ENCODE results near the gene JSRP1. TPM values are rescaled to one million over a fixed set of nuclear protein-coding genes. Genes with fewer than 3 reads are reported as not detected.

JSRP1 gene
- total RNA-seq, 1 donor from 2014 or later: 0.36 TPM

DNA sequence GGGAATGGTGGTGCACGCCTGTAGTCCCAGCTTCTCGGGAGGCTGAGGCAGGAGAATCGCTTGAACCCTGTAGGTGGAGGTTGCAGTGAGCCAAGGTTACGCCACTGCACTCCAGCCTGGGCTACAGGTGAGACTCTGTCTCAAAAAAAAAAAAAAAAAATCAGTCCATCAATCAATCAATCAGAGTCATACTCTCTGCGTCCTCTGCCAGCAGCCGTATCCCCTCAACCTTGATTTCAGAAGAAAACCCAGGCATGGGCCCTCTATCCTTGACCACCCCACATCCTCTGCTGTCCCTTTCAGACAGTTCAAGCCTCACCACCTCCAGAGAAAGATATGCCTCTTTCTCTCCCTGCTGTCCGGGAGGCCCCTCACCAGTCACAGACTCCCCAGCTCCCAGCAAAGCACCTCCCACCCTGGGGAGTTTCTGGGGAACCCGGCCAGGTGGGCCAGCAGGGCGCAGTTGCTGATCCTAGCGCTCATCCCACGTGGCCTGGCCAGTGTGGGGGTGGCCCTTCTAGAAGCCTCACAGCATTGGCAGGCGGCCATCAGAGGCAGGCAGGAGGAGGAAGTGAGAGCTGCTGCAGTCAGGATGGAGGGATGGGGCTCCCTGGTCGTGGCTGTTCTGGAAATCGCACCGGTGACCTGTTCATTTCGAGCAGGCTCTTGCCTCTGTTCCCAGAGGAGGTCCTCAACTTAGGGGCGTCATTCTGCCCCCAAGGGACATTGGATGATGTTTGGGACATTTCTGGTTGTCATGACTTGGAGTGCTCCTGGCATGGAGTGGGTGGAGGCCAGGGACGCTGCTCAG lies 10.2 kb upstream of the JSRP1 start:
- TF ChIP-seq, protein P1, sequence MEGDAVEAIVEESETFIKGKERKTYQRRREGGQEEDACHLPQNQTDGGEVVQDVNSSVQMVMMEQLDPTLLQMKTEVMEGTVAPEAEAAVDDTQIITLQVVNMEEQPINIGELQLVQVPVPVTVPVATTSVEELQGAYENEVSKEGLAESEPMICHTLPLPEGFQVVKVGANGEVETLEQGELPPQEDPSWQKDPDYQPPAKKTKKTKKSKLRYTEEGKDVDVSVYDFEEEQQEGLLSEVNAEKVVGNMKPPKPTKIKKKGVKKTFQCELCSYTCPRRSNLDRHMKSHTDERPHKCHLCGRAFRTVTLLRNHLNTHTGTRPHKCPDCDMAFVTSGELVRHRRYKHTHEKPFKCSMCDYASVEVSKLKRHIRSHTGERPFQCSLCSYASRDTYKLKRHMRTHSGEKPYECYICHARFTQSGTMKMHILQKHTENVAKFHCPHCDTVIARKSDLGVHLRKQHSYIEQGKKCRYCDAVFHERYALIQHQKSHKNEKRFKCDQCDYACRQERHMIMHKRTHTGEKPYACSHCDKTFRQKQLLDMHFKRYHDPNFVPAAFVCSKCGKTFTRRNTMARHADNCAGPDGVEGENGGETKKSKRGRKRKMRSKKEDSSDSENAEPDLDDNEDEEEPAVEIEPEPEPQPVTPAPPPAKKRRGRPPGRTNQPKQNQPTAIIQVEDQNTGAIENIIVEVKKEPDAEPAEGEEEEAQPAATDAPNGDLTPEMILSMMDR (IDR thresholded peaks at IDR 0.05; ENCODE audit: borderline replicate concordance): no peak
- DNase-seq: peak; percentile 89

DNA sequence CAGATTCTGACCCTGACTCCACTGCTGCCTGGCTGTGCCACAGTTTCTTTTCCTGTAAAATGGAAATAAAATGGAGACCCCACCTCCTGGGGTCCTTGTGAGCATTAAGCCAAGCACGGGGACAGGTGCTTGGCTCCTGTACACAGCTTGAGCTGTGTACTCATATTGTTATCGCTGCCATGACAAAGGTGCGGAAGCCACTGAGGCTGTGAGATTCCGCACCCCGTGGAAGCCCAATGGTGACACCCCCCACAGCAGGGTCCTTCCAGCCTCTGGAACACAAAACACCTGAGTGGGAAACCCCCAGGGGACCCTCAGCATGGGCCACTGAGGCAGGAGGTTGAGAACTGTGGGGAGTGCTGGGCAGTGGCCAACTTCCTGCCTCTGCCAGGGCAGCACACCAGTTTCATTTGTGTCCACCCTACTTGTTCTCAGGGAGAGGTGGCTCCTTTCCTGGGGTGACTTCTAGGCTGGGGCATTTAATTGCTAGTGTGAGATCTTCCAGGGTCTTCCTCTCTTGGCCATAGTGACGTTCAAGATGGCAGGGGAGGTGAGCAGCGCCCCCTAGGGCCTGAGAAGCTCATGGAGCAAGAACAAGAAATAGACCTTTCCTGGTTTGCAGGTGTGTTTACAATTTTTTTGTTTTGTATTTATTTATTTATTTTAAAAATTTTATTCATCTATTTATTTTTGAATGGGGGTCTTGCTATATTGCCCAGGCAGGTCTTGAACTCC lies 5.4 kb upstream of the JSRP1 start:
- TF ChIP-seq, protein P1 (IDR thresholded peaks at IDR 0.05; ENCODE audit: borderline replicate concordance): peak; percentile 65
- no peaks in the 10 kb centered on the region for H3K36me3 ChIP-seq
- no peaks in the 10 kb centered on the region for H3K9me3 ChIP-seq (replicated peaks)
- H3K4me1 ChIP-seq: peaks cover 4% of the 10 kb centered on the region
- intact Hi-C loops (cut with micrococcal nuclease): no loop called here
- H3K27ac ChIP-seq (replicated peaks): no peak overlapping the region
- H3K27me3 ChIP-seq (ENCODE audit: low read depth): no peaks in the 10 kb centered on the region
- no peak overlapping the region for H3K4me3 ChIP-seq
- no peak for DNase-seq

More for the DNA sequence above, 10.2 kb upstream of the JSRP1 start:
- Histone ChIP-seq H3K27me3 (ENCODE audit: low read depth) (no peaks in the 10 kb centered on the region), H3K36me3 (peaks cover 4% of the 10 kb centered on the region), H3K27ac (replicated peaks) (peak overlapping the region; percentile 34), H3K4me1 (peaks cover 33% of the 10 kb centered on the region), H3K4me3 (no peak overlapping the region), H3K9me3 (replicated peaks) (no peaks in the 10 kb centered on the region)
- intact Hi-C loops (cut with micrococcal nuclease): no loop called here

DNA sequence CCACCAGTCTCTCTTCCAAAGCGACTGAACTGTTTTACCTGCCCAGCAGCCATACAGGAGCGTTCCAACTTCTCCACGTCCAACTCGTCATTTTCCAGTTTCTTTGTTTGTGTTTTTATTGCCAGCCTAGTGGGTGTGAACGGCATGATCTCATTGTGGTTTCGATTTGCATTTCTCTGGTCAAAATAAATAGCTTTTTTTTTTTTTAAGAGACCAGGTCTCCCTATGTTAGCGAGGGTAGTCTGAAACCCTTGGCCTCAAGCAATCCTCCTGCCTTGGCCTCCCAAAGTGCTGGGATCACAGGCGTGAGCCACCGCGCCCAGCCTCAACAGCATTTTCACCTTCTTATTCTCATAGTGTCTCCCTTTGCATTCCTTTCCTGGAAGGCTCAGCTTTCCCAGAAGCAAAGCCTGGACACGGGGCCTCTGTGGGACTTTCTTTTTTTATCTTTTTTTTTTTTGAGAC lies 4.2 kb upstream of the JSRP1 start:
- DNase-seq: no peak
- intact Hi-C loops (cut with micrococcal nuclease): no loop called here
- TF ChIP-seq, protein P1 (IDR thresholded peaks at IDR 0.05; ENCODE audit: borderline replicate concordance): no peak
- Histone ChIP-seq H3K27ac (replicated peaks) (no peak overlapping the region), H3K9me3 (replicated peaks) (no peaks in the 10 kb centered on the region), H3K4me3 (no peak overlapping the region), H3K27me3 (ENCODE audit: low read depth) (peaks cover 8% of the 10 kb centered on the region), H3K4me1 (no peaks in the 10 kb centered on the region), H3K36me3 (no peaks in the 10 kb centered on the region)

DNA sequence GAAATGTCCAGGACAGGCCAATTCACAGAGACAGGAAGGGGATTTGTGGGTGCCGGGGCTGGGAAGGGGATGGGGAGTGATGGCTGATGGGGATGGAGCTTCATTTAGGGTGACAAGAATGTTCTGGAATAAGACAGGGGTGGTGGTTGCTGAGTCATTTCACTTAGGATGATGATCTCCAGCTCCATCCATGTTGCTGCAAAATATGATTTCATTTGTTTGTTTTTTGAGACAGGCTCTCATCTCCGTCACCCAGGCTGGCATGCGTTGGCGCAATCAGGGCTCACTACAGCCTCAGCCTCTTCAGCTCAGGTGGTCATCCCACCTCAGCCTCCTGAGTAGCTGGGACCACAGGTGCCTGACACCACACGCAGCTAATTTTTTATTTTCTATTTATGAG lies 3.1 kb upstream of the JSRP1 start:
- TF ChIP-seq, protein P1 (IDR thresholded peaks at IDR 0.05; ENCODE audit: borderline replicate concordance): no peak
- Histone ChIP-seq H3K27ac (replicated peaks) (no peak overlapping the region), H3K36me3 (no peaks in the 10 kb centered on the region), H3K9me3 (replicated peaks) (no peaks in the 10 kb centered on the region), H3K4me1 (no peaks in the 10 kb centered on the region), H3K27me3 (ENCODE audit: low read depth) (peaks cover 18% of the 10 kb centered on the region), H3K4me3 (no peak overlapping the region)
- intact Hi-C loops (cut with micrococcal nuclease): no loop called here
- DNase-seq: no peak

DNA sequence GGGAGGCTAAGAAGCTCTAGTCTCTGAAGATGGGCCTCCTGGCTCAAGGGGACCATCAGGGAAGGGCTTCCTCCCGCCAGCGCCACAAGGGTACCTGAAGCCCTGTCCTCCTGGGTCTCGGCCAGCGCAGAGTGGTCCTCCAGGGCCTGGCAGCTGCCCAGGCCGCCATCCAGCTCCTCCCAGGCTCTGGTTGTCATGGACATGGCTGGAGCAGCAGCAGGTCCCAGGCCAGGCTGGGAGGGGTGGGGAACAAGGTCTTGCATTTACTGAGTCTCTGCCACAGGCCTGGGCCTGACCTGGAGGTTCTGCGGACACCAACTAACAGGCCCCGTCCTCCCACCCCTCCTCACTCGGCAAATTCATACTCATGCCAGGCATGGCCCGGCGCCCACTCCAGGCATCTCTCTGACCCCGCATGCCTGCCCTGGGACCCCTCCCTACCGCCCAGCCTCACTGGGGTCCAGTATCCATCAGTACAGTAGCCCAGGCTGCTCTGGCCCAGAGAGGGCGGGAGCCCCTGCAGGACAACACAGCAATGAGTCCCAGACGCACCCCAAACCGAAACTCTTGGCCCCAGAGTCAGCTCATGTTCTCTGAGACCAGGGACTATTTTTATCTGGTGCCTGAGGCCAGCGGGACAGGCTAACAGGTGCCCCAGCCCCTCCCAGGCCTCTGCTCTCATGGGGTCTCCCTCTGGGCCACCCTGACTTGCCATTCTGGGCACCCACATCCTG lies 938 bp downstream of the JSRP1 start:
- TF ChIP-seq, protein P1 (IDR thresholded peaks at IDR 0.05; ENCODE audit: borderline replicate concordance): no peak
- Histone ChIP-seq H3K4me3 (no peak overlapping the region), H3K27ac (replicated peaks) (no peak overlapping the region), H3K4me1 (peaks cover 38% of the 10 kb centered on the region), H3K27me3 (ENCODE audit: low read depth) (peaks cover 59% of the 10 kb centered on the region), H3K36me3 (no peaks in the 10 kb centered on the region), H3K9me3 (replicated peaks) (no peaks in the 10 kb centered on the region)
- intact Hi-C loops (cut with micrococcal nuclease): no loop called here
- DNase-seq: no peak
